HL-60 (cell line): ENCODE measurements around the gene OR5AU1.

Experiments
- CTCF ChIP-seq: IDR thresholded peaks from one replicate; pipeline ENCODE4 v1.5.1; 2011; ENCODE audit warnings: low read length, control low read depth, inconsistent platforms; ENCODE audit not compliant: insufficient read depth
- GABPA ChIP-seq: IDR thresholded peaks from 2 replicates; pipeline ENCODE4 v1.6.1; 2012; ENCODE audit warnings: low read depth
- POLR2AphosphoS5 ChIP-seq: IDR thresholded peaks from 2 replicates; pipeline ENCODE4 v1.6.1; 2012; ENCODE audit warnings: low read depth
- REST ChIP-seq: IDR thresholded peaks from 2 replicates; pipeline ENCODE4 v1.6.1; 2012; ENCODE audit warnings: low read depth; ENCODE audit not compliant: insufficient replicate concordance

GRCh38 chr14:21205026-21205677, 49.3 kb upstream of the OR5AU1 start:
- TF ChIP-seq CTCF (no peak), GABPA (no peak), POLR2AphosphoS5 (no peak; the same call in none of the 2 replicates), REST (no peak)
